B cell (primary cell): ENCODE measurements around the gene CLIP4. TPM values are rescaled to one million over a fixed set of nuclear protein-coding genes. Genes with fewer than 3 reads are reported as not detected.

Source experiments
- ATAC-seq: fragments of 200-7000 bp; cut with Tn5 transposase; one replicate; pipeline ENCODE4 v1.10.0; 2021; ENCODE audit warnings: low read depth, mild to moderate bottlenecking, moderate number of reproducible peaks, moderate library complexity
- CTCF ChIA-PET: fragments of 350-600 bp; sonication (Branson Sonifier 250); formaldehyde crosslinking; loops from one replicate; lab custom pipeline; 2021; ENCODE audit warnings: antibody characterized with exemption, inconsistent platforms; lab: Charles Lee
- POLR2A ChIA-PET: fragments of 350-600 bp; sonication (Branson Sonifier 250); formaldehyde crosslinking; loops from one replicate; lab custom pipeline; 2021; ENCODE audit warnings: antibody characterized with exemption; lab: Charles Lee
- DNase-seq: peaks from one replicate; pipeline ENCODE4 v3.0.0; 2013
- H2AFZ ChIP-seq: 2 replicates; pipeline ENCODE4 v1.6.1; 2012; ENCODE audit warnings: mild to moderate bottlenecking, low read depth, low read length; ENCODE audit not compliant: insufficient read depth, poor library complexity, severe bottlenecking
- H3K27ac ChIP-seq, 2 donors: 1 replicate in 1 of 2; 2 replicates in 1 of 2; pipeline ENCODE4 v1.5.1; 2012 to 2013; ENCODE audit warnings: low read length in 2 of 2, mild to moderate bottlenecking in 2 of 2, moderate library complexity in 1 of 2
- H3K27me3 ChIP-seq, 4 experiments: fragments of 200-600 bp in 1 of 4; sonication (generic) in 1 of 4; replicated peaks in 1 of 4; 1 replicate in 2 of 4; 2 replicates in 2 of 4; pipeline versions ENCODE4 v1.6.1 to v1.7.0; 2013 to 2016; ENCODE audit warnings: low read length in 3 of 4, mild to moderate bottlenecking in 2 of 4, mixed read lengths in 1 of 4, moderate library complexity in 1 of 4; ENCODE audit not compliant: insufficient read depth in 4 of 4, control insufficient read depth in 3 of 4; ENCODE audit errors: control extremely low read depth in 1 of 4
- H3K36me3 ChIP-seq, 2 experiments: replicated peaks in 1 of 2; 1 replicate in 1 of 2; 2 replicates in 1 of 2; pipeline versions ENCODE4 v1.6.1 to v1.7.1; 2013; ENCODE audit warnings: low read length in 1 of 2; ENCODE audit not compliant: insufficient read depth in 2 of 2, control insufficient read depth in 1 of 2; ENCODE audit errors: control extremely low read depth in 1 of 2, extremely low read depth in 1 of 2
- H3K4me1 ChIP-seq, 2 donors: fragments of 200-600 bp in 1 of 2; sonication (generic) in 1 of 2; 1 replicate in 1 of 2; 2 replicates in 1 of 2; pipeline versions ENCODE4 v1.5.1 to v1.6.1; 2013 to 2017; ENCODE audit warnings: low read length in 2 of 2; ENCODE audit not compliant: control insufficient read depth in 2 of 2, insufficient read depth in 2 of 2
- H3K4me2 ChIP-seq: replicated peaks from 2 replicates; pipeline ENCODE3; 2012; ENCODE audit warnings: mild to moderate bottlenecking, low read depth, low read length; ENCODE audit not compliant: poor library complexity, severe bottlenecking
- H3K4me3 ChIP-seq, 5 experiments: fragments of 200-600 bp in 1 of 5; sonication (generic) in 1 of 5; 1 replicate in 3 of 5; 2 replicates in 2 of 5; pipeline versions ENCODE4 v1.5.1 to v1.7.0; 2011 to 2016; ENCODE audit warnings: low read length in 4 of 5, mild to moderate bottlenecking in 4 of 5, low read depth in 2 of 5, control low read depth in 1 of 5, moderate library complexity in 1 of 5; ENCODE audit not compliant: insufficient read depth in 1 of 5; ENCODE audit errors: control extremely low read depth in 1 of 5, extremely low read depth in 1 of 5
- H3K79me2 ChIP-seq: fragments of 200-600 bp; sonication (generic); one replicate; pipeline ENCODE4 v1.6.0; 2016; ENCODE audit warnings: low read length; ENCODE audit not compliant: control insufficient read depth, insufficient read depth
- H3K9ac ChIP-seq: fragments of 200-600 bp; sonication (generic); 2 replicates; pipeline ENCODE4 v1.6.1; 2017; ENCODE audit warnings: mild to moderate bottlenecking, low read length, moderate library complexity
- H3K9me3 ChIP-seq, 3 donors: one replicate each; pipeline versions ENCODE4 v1.6.1 to v1.7.1; 2013; ENCODE audit warnings: low read length in 2 of 3; ENCODE audit not compliant: control insufficient read depth in 2 of 3, insufficient read depth in 1 of 3; ENCODE audit errors: control extremely low read depth in 1 of 3
- H4K20me1 ChIP-seq: 2 replicates; pipeline ENCODE4 v1.6.0; 2012; ENCODE audit warnings: mild to moderate bottlenecking, low read length; ENCODE audit not compliant: insufficient read depth, control insufficient read depth, poor library complexity, severe bottlenecking
- H3K27ac Mint-ChIP-seq: one replicate; pipeline ENCODE4 v1.8.0; 2021; ENCODE audit warnings: mixed read lengths
- H3K27me3 Mint-ChIP-seq: one replicate; pipeline ENCODE4 v1.8.0; 2021; ENCODE audit warnings: mixed read lengths
- H3K4me1 Mint-ChIP-seq: one replicate; pipeline ENCODE4 v1.8.0; 2021; ENCODE audit warnings: mixed read lengths
- H3K4me3 Mint-ChIP-seq: one replicate; pipeline ENCODE4 v1.8.0; 2021; ENCODE audit warnings: mixed read lengths
- H3K9me3 Mint-ChIP-seq: one replicate; pipeline ENCODE4 v1.8.0; 2022; ENCODE audit warnings: mixed read lengths; ENCODE audit not compliant: insufficient read depth
- CTCF ChIP-seq: fragments of 200-600 bp; IDR thresholded peaks from one replicate; pipeline ENCODE4 v1.8.0; 2022; ENCODE audit warnings: antibody characterized with exemption, mild to moderate bottlenecking
- EZH2 ChIP-seq: IDR thresholded peaks from 2 replicates; pipeline ENCODE4 v1.6.1; 2012; ENCODE audit warnings: borderline replicate concordance, low read depth, mild to moderate bottlenecking, moderate library complexity, low read length; ENCODE audit not compliant: insufficient read depth, poor library complexity, severe bottlenecking
- WGBS: methylation state at CpG from one replicate; pipeline ENCODE4 v1.1.5; 2013; ENCODE audit warnings: missing lambda C conversion rate; ENCODE audit not compliant: insufficient coverage; 5-methylcytosine and 5-hydroxymethylcytosine counted together
- intact Hi-C: fragments of 100-400 bp; cut with micrococcal nuclease; formaldehyde crosslinking; loops from one replicate; pipeline ENCODE4 v1.10.0; 2022
- polyA plus RNA-seq: library from polyadenylated mRNA; depleted of rRNA; stranded (reverse); fragments of >200 nt; gene quantifications from 2 replicates; pipeline ENCODE4 v1.2.3, GENCODE V29; 2012
- total RNA-seq, 2 donors: library from RNA; stranded (reverse); fragments of 120-200 nt in 1 of 2; gene quantifications; 1 replicate in 1 of 2; 2 replicates in 1 of 2; pipeline versions ENCODE4 v1.2.3 to v1.2.4, GENCODE V29; 2013 to 2022

The CLIP4 gene
- total and polyA plus RNA-seq, 2 donors (not counting 1 experiment from before 2014, with no cell fraction given), result 4.0 to 20.8 TPM

- H4K20me1 ChIP-seq, result no peaks in the 10 kb centered on the region
- CTCF ChIA-PET, result no interaction called here
Measured at GRCh38 chr2:29147963-29148362, 32.7 kb downstream of the CLIP4 start.

GRCh38 chr2:29154610-29155009, 39.4 kb downstream of the CLIP4 start:
- H3K79me2 ChIP-seq, result no peaks in the 10 kb centered on the region
- ChIA-PET POLR2A (no interaction called here), CTCF (no interaction called here)
- no peak overlapping the region for H2AFZ ChIP-seq
- ATAC-seq (no peak), DNase-seq (no peak)
- no peaks in the 10 kb centered on the region for H3K27me3 Mint-ChIP-seq
- WGBS, result 89% methylated on average over 2 of the region's 2 CpGs
- no peaks in the 10 kb centered on the region for H3K9me3 Mint-ChIP-seq
- H3K4me1 Mint-ChIP-seq, result no peaks in the 10 kb centered on the region
- H3K4me1 ChIP-seq, result no peaks in the 10 kb centered on the region
- H3K9me3 ChIP-seq, result no peaks in the 10 kb centered on the region
- H3K27me3 ChIP-seq, result no peaks in the 10 kb centered on the region
- no peak overlapping the region for H3K4me3 Mint-ChIP-seq
- TF ChIP-seq CTCF (no peak), EZH2 (no peak)
- intact Hi-C loops, result no loop called here
- no peak overlapping the region for H3K27ac Mint-ChIP-seq
- no peaks in the 10 kb centered on the region for H4K20me1 ChIP-seq
- H3K4me2 ChIP-seq, result no peak overlapping the region
- no peak overlapping the region for H3K27ac ChIP-seq
- H3K9ac ChIP-seq, result no peak overlapping the region
- no peaks in the 10 kb centered on the region for H3K36me3 ChIP-seq
- no peak overlapping the region for H3K4me3 ChIP-seq

More at GRCh38 chr2:29147963-29148362, 32.7 kb downstream of the CLIP4 start:
- DNase-seq (no peak), ATAC-seq (no peak)
- Histone ChIP-seq H3K4me3 (no peak overlapping the region), H2AFZ (no peak overlapping the region), H3K27ac (no peak overlapping the region), H3K9ac (no peak overlapping the region), H3K79me2 (no peaks in the 10 kb centered on the region), H3K36me3 (peaks cover 0 to 4% of the 10 kb centered on the region in 2 experiments), H3K4me2 (no peak overlapping the region), H3K27me3 (no peaks in the 10 kb centered on the region), H3K9me3 (no peaks in the 10 kb centered on the region), H3K4me1 (no peaks in the 10 kb centered on the region)
- intact Hi-C loops, result no loop called here
- no peak for TF ChIP-seq CTCF
- TF ChIP-seq EZH2, result no peak
- Mint-ChIP-seq H3K4me3 (no peak overlapping the region), H3K27ac (no peak overlapping the region), H3K4me1 (no peaks in the 10 kb centered on the region), H3K27me3 (no peaks in the 10 kb centered on the region), H3K9me3 (no peaks in the 10 kb centered on the region)
- POLR2A ChIA-PET, result no interaction called here
- no CpG with 5 or more reads among the region's 3 CpGs for WGBS
